ENCODE results near the gene PHC2. TPM values are rescaled to one million over a fixed set of nuclear protein-coding genes. Genes with fewer than 3 reads are reported as not detected.
A peak's percentile ranks its signal among the peaks of the same experiment; 100 is the strongest.

The PHC2 gene
- total RNA-seq, 1 experiment from 2014 or later: 9.4 TPM

DNA sequence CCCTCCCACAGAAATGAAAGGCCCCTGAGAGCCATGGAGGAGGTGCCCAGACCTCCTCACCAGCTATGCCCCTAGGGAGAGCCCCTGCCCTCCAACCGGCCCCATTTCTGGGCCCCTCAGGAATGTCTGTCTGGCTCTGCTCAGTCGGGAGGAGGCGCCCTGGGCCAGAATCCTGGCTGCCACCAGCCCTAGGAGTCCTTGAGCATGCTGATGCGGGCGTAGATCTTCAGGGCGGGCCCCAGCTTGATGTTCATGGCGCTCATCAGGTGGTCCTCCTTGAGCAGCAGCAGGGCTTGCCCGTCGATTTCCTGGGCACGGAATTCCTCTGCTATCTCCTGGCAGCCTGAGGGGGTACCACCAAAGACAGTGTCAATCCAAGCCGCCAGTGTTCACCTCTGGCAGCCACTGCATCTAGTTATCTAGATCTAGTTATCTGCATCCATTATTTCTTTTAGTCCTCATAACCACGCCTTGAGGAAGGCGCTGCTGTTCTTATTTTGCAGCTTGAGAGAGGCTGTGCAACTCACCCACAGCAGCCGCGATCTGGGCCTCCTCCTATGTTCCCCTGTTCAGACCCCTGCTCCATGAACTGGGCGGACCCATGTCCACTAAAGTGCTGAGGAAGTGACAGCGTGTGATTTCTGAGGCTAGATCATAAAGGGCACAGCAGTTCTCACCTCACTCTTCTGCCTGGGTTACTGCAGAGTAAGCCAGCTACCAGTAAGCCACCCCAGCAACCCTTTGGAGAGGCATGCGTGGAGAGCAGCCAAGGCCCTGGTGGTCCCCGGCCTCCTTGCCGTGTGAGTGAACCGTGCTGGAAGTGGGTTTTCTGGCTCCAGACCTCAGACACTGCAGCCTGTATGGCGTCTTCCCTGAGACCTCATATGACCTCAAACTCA is 106.0 kb downstream of the PHC2 start:
- H3K4me1 Mint-ChIP-seq: peaks cover 0 to 7% of the 10 kb centered on the region in 2 experiments; a peak in 2 of 4 replicates
- no peak overlapping the region for H2BK15ac ChIP-seq (ENCODE audit: low read depth, low read length)
- H4K20me1 ChIP-seq (ENCODE audit: control insufficient read depth, insufficient read depth, insufficient read length): no peaks in the 10 kb centered on the region
- H2AFZ ChIP-seq (ENCODE audit: low read length): no peak overlapping the region
- no peaks in the 10 kb centered on the region for H3K27me3 ChIP-seq (ENCODE audit: insufficient read depth, low read length)
- H3K27ac Mint-ChIP-seq: peak overlapping the region in 1 of 3 experiments; percentile 15; a peak in 1 of 7 replicates
- H3K23ac ChIP-seq (ENCODE audit: insufficient read length, low read depth, low read length): no peak overlapping the region
- H2AK5ac ChIP-seq (ENCODE audit: insufficient read length, low read length): no peak overlapping the region
- H2BK20ac ChIP-seq (ENCODE audit: low read depth, low read length, poor library complexity, severe bottlenecking): no peak overlapping the region
- no peak overlapping the region for H3K4ac ChIP-seq (ENCODE audit: low read depth, low read length)
- no peak overlapping the region for H3K4me3 Mint-ChIP-seq
- H3K79me2 ChIP-seq (ENCODE audit: insufficient read depth, low read length): no peaks in the 10 kb centered on the region
- no peak overlapping the region for H3K9ac ChIP-seq (ENCODE audit: extremely low read depth, insufficient read length, low read length)
- H3K18ac ChIP-seq (ENCODE audit: insufficient read length, low read depth, low read length): no peak overlapping the region
- H2BK120ac ChIP-seq (ENCODE audit: low read depth, low read length, poor library complexity, severe bottlenecking): no peak overlapping the region
- no peak overlapping the region for H3K56ac ChIP-seq (ENCODE audit: insufficient read length, low read depth, low read length)
- H2BK12ac ChIP-seq (ENCODE audit: insufficient read length, low read depth, low read length): no peak overlapping the region
- no peak overlapping the region for H4K8ac ChIP-seq (replicated peaks; ENCODE audit: insufficient read length, low read depth, low read length)
- no peaks in the 10 kb centered on the region for H3K9me3 Mint-ChIP-seq
- no peaks in the 10 kb centered on the region for H3K23me2 ChIP-seq (ENCODE audit: insufficient read length, low read depth, low read length, poor library complexity, severe bottlenecking)
- no peaks in the 10 kb centered on the region for H3K4me1 ChIP-seq (ENCODE audit: insufficient read depth, low read length)
- H4K5ac ChIP-seq (ENCODE audit: insufficient read length, low read depth, low read length): no peak overlapping the region
- TF ChIP-seq, protein P1, sequence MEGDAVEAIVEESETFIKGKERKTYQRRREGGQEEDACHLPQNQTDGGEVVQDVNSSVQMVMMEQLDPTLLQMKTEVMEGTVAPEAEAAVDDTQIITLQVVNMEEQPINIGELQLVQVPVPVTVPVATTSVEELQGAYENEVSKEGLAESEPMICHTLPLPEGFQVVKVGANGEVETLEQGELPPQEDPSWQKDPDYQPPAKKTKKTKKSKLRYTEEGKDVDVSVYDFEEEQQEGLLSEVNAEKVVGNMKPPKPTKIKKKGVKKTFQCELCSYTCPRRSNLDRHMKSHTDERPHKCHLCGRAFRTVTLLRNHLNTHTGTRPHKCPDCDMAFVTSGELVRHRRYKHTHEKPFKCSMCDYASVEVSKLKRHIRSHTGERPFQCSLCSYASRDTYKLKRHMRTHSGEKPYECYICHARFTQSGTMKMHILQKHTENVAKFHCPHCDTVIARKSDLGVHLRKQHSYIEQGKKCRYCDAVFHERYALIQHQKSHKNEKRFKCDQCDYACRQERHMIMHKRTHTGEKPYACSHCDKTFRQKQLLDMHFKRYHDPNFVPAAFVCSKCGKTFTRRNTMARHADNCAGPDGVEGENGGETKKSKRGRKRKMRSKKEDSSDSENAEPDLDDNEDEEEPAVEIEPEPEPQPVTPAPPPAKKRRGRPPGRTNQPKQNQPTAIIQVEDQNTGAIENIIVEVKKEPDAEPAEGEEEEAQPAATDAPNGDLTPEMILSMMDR (conservative IDR thresholded peaks at IDR 0.05): no peak
- H4K91ac ChIP-seq (ENCODE audit: insufficient read length, low read depth, low read length): no peak overlapping the region
- no peak overlapping the region for H3T11ph ChIP-seq (ENCODE audit: low read length)
- DNase-seq: no peak
- peaks cover 7 to 45% (median 12%) of the 10 kb centered on the region in 3 experiments; a peak in 6 of 7 replicates for H3K36me3 Mint-ChIP-seq (ENCODE audit: insufficient read depth in 1 of 3, low read depth in 3 of 3)
- WGBS (ENCODE audit: extremely low coverage, insufficient read length, low lambda C conversion rate): no CpG with 5 or more reads among the region's 22 CpGs
- H2BK5ac ChIP-seq (ENCODE audit: insufficient read length, low read length): no peak overlapping the region
- H3K27me3 Mint-ChIP-seq (ENCODE audit: low read depth): peaks cover 2% of the 10 kb centered on the region; the same call in 1 of the 2 replicates
- H3K27ac ChIP-seq (ENCODE audit: insufficient read length, low read depth, low read length): no peak overlapping the region
- H3K14ac ChIP-seq (ENCODE audit: insufficient read depth, low read length): no peak overlapping the region; the same call in 1 of the 2 replicates
- H3K4me2 ChIP-seq (ENCODE audit: insufficient read depth, insufficient read length, low read length): no peak overlapping the region
- no peaks in the 10 kb centered on the region for H3K79me1 ChIP-seq (ENCODE audit: insufficient read depth, low read depth, low read length, poor library complexity, severe bottlenecking)
- no peaks in the 10 kb centered on the region for H3K9me3 ChIP-seq (ENCODE audit: control insufficient read depth, low read depth, low read length)

Measured in H9 (cell line).